GM18508 (cell line): Measurements from ENCODE around the gene FPGT.
A peak's percentile ranks its signal among the peaks of the same experiment; 100 is the strongest.
"Not testable (repeated sequence)": the region's sequence is repeated elsewhere in the genome, so short reads cannot be mapped to it uniquely, and the experiment has no call there.

Experiments
- ATAC-seq: cut with Tn5 transposase; IDR thresholded peaks from one replicate; pipeline ENCODE4 v1.9.1; 2021; ENCODE audit warnings: moderate number of reproducible peaks; ENCODE audit not compliant: insufficient read depth, unreplicated experiment

Gene FPGT

GRCh38 chr1:74197657-74198552, at the start of gene FPGT, which contains the start of gene LRRIQ3:
TSS of gene FPGT (plus strand) at chr1:74198242. CDS start at chr1:74198279, 37 bp downstream.
TSS of gene LRRIQ3 (minus strand) at chr1:74198176. CDS start at chr1:74183684, 14,492 bp downstream.
- ATAC-seq, result peak; percentile 90

- no peak for ATAC-seq
Measured at GRCh38 chr1:74160046-74160445, 38.0 kb upstream of the FPGT start.

DNA sequence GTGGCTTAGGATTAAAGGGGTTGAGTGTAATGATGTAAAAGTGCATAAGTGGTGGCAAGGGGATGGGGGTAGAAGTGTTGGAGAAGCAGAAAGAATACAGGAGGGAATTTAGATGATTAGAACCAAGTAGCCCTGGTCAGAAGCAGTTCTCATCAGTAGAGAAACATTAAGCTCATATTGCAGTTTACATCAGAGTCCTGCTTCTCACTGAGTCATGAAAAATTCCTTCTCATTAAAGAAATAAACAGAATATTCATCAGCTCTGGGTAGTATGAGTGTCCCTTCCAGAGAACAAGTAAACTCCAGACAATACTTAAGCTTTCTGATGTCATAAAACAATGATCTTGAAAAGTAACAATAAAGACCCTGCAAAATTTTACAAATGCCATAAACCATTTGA, 36.5 kb upstream of the FPGT start:
- ATAC-seq, result no peak

DNA sequence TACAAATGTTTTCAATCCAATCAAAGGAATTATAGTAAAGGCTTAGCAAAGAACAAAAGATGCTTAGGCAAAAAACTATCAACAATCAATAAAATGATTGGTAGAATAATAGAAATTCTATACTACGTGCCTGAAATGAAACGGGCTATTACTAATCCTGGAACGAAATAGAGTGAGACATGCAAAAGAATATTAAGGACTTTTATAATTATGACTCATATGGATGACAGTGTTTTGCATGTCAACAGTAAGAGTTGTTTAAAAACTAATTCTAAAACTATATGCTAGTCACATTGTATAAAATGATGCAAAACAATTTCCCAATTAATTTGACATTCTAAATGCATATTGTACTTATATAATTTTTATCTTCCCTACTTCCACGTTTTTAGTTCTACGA, 35.7 kb upstream of the FPGT start:
- no peak for ATAC-seq

DNA sequence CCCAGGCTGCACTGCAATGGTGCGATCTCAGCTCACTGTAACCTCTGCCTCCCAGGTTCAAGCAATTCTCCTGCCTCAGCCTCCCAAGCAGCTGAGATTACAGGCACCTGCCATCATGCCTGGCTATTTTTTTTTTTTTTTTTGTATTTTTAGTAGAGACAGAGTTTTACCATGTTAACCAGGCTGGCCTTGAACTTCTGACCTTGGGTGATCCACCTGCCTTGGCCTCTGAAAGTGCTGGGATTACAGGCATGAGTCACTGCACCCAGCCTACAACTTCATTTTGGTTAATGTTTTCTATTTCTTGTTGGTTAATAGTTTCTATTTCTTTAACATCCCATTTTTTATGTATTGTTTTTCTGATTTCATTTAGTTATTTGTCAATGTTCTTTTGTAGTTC, 23.6 kb upstream of the FPGT start:
- ATAC-seq, result not testable (repeated sequence)

- no peak for ATAC-seq
Measured at GRCh38 chr1:74180490-74180889, 17.6 kb upstream of the FPGT start.

DNA sequence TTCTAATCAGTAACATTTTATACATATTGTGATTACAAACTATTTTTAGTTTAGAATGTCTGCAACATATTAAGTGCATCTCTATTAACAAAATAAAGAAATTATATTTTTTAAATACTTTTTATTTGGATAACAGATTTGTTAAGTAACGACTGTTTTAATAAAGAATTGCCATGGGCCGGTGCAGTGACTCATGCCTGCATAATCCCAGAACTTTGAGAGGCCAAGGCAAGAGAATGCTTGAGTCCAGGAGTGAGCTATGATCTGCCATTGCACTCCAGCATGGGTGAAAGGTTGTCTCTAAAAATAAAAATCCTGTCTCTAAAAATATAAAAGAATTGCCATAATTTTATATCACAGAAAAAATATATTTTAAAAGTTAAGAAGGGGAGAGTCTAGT, 4.1 kb upstream of the FPGT start:
- ATAC-seq, result no peak

- ATAC-seq, result no peak
Measured at GRCh38 chr1:74195339-74195738, 2.7 kb upstream of the FPGT start.

DNA sequence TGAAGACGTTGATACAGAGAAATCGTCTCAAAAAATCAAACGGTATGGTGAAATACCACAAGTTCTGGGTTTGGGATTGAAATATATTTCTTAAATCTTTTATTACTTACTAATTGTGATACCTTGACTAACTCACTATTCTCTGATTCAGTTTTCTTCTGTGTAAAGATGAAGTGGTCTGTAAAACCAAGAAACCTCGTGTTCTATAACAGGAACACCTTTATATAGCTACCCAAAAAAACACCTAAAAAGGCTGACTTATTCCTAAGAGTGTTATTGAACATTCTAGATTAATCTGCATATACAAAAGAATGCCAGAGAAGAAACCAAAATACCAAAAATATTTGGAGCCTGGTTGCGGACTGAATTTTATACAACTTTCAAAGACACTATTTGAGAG, 787 bp upstream of the FPGT start:
- no peak for ATAC-seq

GRCh38 chr1:74199504-74199903, 1.5 kb downstream of the FPGT start:
- no peak for ATAC-seq

DNA sequence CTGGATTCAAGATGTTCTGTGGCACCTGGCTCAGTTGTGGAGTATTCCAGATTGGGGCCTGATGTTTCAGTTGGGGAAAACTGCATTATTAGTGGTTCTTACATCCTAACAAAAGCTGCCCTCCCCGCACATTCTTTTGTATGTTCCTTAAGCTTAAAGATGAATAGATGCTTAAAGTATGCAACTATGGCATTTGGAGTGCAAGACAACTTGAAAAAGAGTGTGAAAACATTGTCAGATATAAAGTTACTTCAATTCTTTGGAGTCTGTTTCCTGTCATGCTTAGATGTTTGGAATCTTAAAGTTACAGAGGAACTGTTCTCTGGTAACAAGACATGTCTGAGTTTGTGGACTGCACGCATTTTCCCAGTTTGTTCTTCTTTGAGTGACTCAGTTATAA, 7.2 kb downstream of the FPGT start:
- ATAC-seq, result no peak

DNA sequence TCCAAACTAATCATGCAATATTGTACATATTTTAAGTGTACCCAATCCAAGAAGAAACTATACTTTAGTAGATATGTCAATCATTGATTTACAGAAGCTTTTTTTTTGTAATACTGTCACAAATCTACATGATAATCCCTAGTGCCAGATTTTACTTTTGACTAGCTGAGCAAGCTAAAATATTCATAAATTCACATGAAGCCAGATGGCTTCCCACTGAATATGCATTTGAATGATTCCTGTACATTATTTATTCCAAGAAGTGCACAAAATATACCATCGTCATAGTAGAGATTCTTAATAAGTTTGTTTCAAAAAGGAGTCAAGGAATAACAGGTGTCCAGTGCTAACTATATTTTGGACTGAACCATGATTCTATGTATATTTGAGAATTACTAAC, 17.2 kb downstream of the FPGT start:
- ATAC-seq, result no peak

- ATAC-seq, result no peak
Measured at GRCh38 chr1:74222701-74223100, 24.7 kb downstream of the FPGT start.

- ATAC-seq, result no peak
Measured at GRCh38 chr1:74223453-74223852, 25.4 kb downstream of the FPGT start.

- no peak for ATAC-seq
Measured at GRCh38 chr1:74235153-74235552, 37.1 kb downstream of the FPGT start, which contains the start of gene TNNI3K. TSS of gene TNNI3K (plus strand) at chr1:74235387. CDS start at chr1:74235452, 65 bp downstream.

GRCh38 chr1:74236440-74236839, 38.4 kb downstream of the FPGT start:
- no peak for ATAC-seq

DNA sequence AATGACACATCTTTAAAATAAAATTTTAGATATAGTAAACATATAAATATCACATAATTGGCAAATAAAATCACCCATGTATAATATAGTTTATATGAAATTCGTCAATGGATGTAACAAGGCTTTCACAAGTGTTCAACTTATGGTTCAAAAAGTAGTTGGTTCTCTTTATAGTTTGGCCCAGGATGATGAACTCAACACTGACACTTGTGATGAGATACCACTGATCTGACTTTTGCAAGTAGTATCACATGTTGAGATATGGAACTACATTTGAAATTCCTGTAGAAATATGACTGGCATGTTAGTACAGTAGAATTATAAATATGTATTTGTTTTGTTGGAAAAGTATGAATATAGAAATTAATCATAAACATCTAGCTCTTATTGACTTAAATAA, 39.0 kb downstream of the FPGT start:
- ATAC-seq, result no peak

DNA sequence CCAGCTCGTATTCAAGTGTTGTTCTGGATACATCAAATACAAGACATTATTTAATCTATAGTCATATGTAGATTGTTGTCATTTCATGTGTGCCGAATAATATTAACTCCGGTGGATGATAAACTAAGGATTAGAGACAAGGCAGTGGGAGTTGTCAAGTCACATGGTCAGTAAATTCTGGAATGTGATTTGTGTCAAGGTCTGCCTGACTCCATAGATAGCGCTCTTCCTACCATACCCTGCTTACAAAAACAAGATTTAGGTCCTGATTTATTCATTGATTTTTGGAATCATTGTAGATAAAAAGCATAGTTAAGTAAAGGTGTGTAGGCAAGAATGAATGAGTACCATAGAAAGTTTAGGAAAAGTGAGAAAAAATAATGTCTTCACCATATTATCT, 39.7 kb downstream of the FPGT start:
- ATAC-seq, result no peak

GRCh38 chr1:74245168-74245772, 47.2 kb downstream of the FPGT start:
- no peak for ATAC-seq

GRCh38 chr1:74246315-74246714, 48.3 kb downstream of the FPGT start:
- ATAC-seq, result no peak

DNA sequence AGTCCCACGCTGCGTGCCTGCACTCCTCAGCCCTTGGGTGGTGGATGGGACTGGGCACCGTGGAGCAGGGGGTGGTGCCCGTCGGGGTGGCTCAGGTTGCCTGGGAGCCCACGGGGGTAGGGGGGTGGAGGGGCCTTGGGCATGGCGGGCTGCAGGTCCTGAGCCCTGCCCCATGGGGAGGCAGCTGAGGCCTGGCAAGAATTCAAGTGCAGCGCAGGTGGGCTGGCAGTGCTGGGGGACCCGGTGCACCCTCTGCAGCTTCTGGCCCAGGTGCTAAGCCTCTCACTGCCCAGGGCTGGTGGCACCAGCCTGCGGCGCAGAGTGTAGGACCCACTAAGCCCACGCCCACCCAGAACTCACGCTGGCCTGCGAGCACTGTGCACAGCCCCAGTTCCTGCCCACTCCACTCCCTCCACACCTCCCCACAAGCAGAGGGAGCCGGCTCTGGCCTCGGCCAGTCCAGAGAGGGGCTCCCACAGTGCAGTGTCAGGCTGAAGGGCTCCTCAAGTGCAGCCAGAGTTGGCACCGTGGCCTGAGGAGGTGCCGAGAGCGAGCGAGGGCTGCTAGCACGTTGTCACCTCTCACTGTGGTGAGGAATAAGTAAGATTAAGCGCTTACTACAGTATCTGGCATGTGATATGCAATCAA, 50.0 kb downstream of the FPGT start:
- no peak for ATAC-seq
